Measurements from ENCODE around the gene RXFP4. TPM values are rescaled to one million over a fixed set of nuclear protein-coding genes. Genes with fewer than 3 reads are reported as not detected.
A peak's percentile ranks its signal among the peaks of the same experiment; 100 is the strongest.

The RXFP4 gene
- total RNA-seq, 4 donors from 2014 or later, result not detected

- DNase-seq (ENCODE audit: low spot score in 2 of 2), result no peak
- intact Hi-C loops (cut with DNase I; ENCODE audit: low total_unique reads), result no loop called here
- TF ChIP-seq, protein P1, sequence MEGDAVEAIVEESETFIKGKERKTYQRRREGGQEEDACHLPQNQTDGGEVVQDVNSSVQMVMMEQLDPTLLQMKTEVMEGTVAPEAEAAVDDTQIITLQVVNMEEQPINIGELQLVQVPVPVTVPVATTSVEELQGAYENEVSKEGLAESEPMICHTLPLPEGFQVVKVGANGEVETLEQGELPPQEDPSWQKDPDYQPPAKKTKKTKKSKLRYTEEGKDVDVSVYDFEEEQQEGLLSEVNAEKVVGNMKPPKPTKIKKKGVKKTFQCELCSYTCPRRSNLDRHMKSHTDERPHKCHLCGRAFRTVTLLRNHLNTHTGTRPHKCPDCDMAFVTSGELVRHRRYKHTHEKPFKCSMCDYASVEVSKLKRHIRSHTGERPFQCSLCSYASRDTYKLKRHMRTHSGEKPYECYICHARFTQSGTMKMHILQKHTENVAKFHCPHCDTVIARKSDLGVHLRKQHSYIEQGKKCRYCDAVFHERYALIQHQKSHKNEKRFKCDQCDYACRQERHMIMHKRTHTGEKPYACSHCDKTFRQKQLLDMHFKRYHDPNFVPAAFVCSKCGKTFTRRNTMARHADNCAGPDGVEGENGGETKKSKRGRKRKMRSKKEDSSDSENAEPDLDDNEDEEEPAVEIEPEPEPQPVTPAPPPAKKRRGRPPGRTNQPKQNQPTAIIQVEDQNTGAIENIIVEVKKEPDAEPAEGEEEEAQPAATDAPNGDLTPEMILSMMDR (IDR thresholded peaks at IDR 0.05), result no peak
- no peak for TF ChIP-seq POLR2A (IDR thresholded peaks at IDR 0.05)
- 28 to 29% methylated on average over 5 of the region's 5 CpGs for WGBS, 2 donors
- H3K4me3 ChIP-seq (ENCODE audit: low read depth, poor library complexity, severe bottlenecking), result peak overlapping the region; percentile 72
These were observed 35.7 kb downstream of the RXFP4 start for GRCh38 chr1:155976913-155977689.

DNA sequence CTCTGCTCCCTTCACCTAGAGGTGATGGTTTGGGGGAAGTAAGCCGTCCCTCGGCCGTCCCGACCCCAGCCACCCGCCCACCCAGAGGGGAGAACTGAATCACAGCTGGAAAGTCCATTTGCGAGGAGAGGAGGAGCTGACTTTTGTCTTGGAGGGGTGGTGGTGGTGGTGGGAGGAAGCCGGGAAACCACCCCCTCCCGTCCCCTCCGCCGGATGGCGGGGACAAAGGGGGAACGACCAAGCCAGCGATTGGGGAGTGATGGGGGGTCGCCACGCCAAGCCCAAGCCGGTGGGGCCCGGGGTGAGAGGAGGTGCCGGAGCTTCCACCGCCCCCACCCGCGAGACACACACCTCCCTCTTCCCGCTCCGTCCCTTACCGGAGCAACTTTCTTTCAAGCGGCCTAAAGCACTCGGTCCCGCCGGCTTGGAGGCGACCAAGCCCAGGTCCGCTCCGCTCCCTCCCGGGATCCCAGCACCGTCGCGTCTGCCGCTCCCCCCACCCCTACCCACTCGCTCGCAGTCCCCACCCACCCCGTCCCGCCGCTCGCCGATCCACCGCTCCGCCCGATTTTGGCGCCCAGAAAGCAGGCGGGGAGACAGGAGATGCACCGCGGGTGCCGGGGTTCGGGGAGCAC lies 36.4 kb downstream of the RXFP4 start:
- peak in 1 of 2 donors; percentile 91 for DNase-seq (ENCODE audit: low spot score in 2 of 2)
- TF ChIP-seq, protein P1 (IDR thresholded peaks at IDR 0.05), result no peak
- TF ChIP-seq POLR2A (IDR thresholded peaks at IDR 0.05), result no peak
- peak overlapping the region; percentile 72 for H3K4me3 ChIP-seq (ENCODE audit: low read depth, poor library complexity, severe bottlenecking)
- WGBS, 2 donors, result 0 to 1% methylated on average over 27 to 47 of the region's 52 CpGs
- intact Hi-C loops (cut with DNase I; ENCODE audit: low total_unique reads), result no loop called here

GRCh38 chr1:155978325-155978972 lies 37.0 kb downstream of the RXFP4 start, which contains the start of gene ARHGEF2:
TSS of gene ARHGEF2 (minus strand) at chr1:155978547. CDS start at chr1:155978427, 120 bp downstream.
- WGBS, 2 donors, result 1% methylated on average over 34 to 39 of the region's 52 CpGs
- peak; percentile 79 to 97 for DNase-seq (ENCODE audit: low spot score in 2 of 2)
- intact Hi-C loops (cut with DNase I; ENCODE audit: low total_unique reads), result no loop called here
- H3K4me3 ChIP-seq (ENCODE audit: low read depth, poor library complexity, severe bottlenecking), result peak within 1 kb of the TSS; percentile 72
- no peak for TF ChIP-seq POLR2A (IDR thresholded peaks at IDR 0.05)
- TF ChIP-seq, protein P1 (IDR thresholded peaks at IDR 0.05), result no peak

GRCh38 chr1:155978973-155979429 lies 37.6 kb downstream of the RXFP4 start:
- DNase-seq (ENCODE audit: low spot score in 2 of 2), result no peak
- 1 to 5% methylated on average over 8 of the region's 8 CpGs for WGBS, 2 donors
- no peak for TF ChIP-seq POLR2A (IDR thresholded peaks at IDR 0.05)
- TF ChIP-seq, protein P1 (IDR thresholded peaks at IDR 0.05), result no peak
- H3K4me3 ChIP-seq (ENCODE audit: low read depth, poor library complexity, severe bottlenecking), result peak overlapping the region; percentile 72
- intact Hi-C loops (cut with DNase I; ENCODE audit: low total_unique reads), result no loop called here

- no peak overlapping the region for H3K4me3 ChIP-seq (ENCODE audit: low read depth, poor library complexity, severe bottlenecking)
- intact Hi-C loops (cut with DNase I; ENCODE audit: low total_unique reads), result no loop called here
- TF ChIP-seq, protein P1 (IDR thresholded peaks at IDR 0.05), result no peak
- no peak for TF ChIP-seq POLR2A (IDR thresholded peaks at IDR 0.05)
- no peak for DNase-seq (ENCODE audit: low spot score in 2 of 2)
- 14% methylated on average over 4 of the region's 4 CpGs for WGBS, 2 donors
These were observed 38.3 kb downstream of the RXFP4 start for GRCh38 chr1:155979597-155980343.

Measured in lower leg skin (tissue), 4 donors.